Measurements from ENCODE around the gene SMIM35.

GRCh38 chr11:118129471-118130172 is 42.9 kb upstream of the SMIM35 start:
- TF ChIP-seq CTCF (IDR thresholded peaks at IDR 0.05) (no peak), POLR2A (IDR thresholded peaks at IDR 0.05) (no peak), EP300 (IDR thresholded peaks at IDR 0.05) (no peak)
